Activated B cell treated with CpG ODN at 0.5 μM for 24 hours (primary cell): ENCODE measurements around the gene DDX3Y. TPM values are rescaled to one million over a fixed set of nuclear protein-coding genes. Genes with fewer than 3 reads are reported as not detected.

ENCODE experiments used
- ATAC-seq: fragments of 200-7000 bp; cut with Tn5 transposase; one replicate; pipeline ENCODE4 v1.10.0; 2021; ENCODE audit warnings: low read depth, mild to moderate bottlenecking, moderate library complexity
- CTCF ChIA-PET: fragments of 350-600 bp; sonication (Branson Sonifier 250); formaldehyde crosslinking; loops from one replicate; lab custom pipeline; 2021; ENCODE audit warnings: antibody characterized with exemption; lab: Charles Lee
- POLR2A ChIA-PET: fragments of 350-600 bp; sonication (Branson Sonifier 250); formaldehyde crosslinking; loops from one replicate; lab custom pipeline; 2021; ENCODE audit warnings: antibody characterized with exemption; lab: Charles Lee
- DNase-seq: peaks from one replicate; pipeline ENCODE4 v3.0.0; 2022
- H3K27ac Mint-ChIP-seq: one replicate; pipeline ENCODE4 v1.8.0; 2020; ENCODE audit warnings: mixed read lengths
- H3K27me3 Mint-ChIP-seq: one replicate; pipeline ENCODE4 v1.8.0; 2021; ENCODE audit warnings: mixed read lengths
- H3K36me3 Mint-ChIP-seq: one replicate; pipeline ENCODE4 v1.8.0; 2021; ENCODE audit warnings: low read depth, mixed read lengths
- H3K4me1 Mint-ChIP-seq: one replicate; pipeline ENCODE4 v1.8.0; 2021; ENCODE audit warnings: mixed read lengths
- H3K4me3 Mint-ChIP-seq: one replicate; pipeline ENCODE4 v1.8.0; 2020; ENCODE audit warnings: mild to moderate bottlenecking, mixed read lengths
- H3K9me3 Mint-ChIP-seq: one replicate; pipeline ENCODE4 v1.8.0; 2020; ENCODE audit warnings: mixed read lengths
- intact Hi-C: fragments of 100-400 bp; cut with micrococcal nuclease; formaldehyde crosslinking; loops from one replicate; pipeline ENCODE4 v1.15.1; 2024
- total RNA-seq: library from RNA; stranded (reverse); gene quantifications from 2 replicates; pipeline ENCODE4 v1.2.3, GENCODE V29; 2022
- TF ChIP-seq, protein P1 (sequence below): fragments of 200-600 bp; IDR thresholded peaks from one replicate; pipeline ENCODE4 v1.8.0; 2022; ENCODE audit warnings: antibody characterized with exemption, mild to moderate bottlenecking

The DDX3Y gene
- total RNA-seq, 1 donor from 2014 or later: 102 TPM

DNA sequence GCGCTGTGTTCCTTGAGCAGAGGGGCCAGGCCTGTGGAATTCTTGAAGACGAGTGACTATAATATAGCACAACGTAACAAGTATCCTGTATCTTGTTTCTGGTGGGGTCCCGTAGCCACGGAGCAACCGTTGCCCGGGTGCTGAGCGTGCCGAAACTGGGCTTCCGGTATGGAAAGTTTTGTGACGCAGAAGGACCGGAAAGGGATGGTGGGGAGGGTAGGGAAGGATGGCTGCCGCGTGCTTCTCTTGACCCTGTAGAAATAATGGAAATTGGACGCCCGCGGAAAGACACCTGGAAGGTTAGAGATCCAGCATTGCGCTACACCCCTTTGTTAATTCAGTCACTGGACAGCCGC, 827 bp downstream of the DDX3Y start:
- peak; percentile 43 for DNase-seq

DNA sequence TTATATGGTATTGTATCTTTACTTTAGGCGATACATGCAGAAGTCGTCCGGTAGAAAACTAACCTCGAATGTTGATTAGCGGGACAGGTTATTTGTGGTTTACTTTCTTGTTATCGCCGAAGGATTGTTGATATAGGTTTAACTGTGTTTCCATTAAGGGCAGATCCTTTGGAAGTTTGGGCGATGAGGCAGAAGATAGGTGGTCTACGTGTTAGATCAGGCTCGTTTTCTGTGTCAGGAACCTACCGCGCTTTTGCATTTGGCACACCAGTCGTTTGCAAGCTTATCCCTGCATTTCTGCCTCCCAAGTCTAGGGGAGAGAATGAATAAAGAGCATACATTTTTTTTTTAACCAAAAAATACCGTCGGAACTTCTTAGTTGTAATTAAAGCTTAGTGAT, 1.2 kb downstream of the DDX3Y start:
- intact Hi-C loops: loop anchor here (1.0 to 10.0 kb wide), 4 partner anchors 243 to 797 kb away; partner anchors contain the start of genes TMSB4Y and UTY
- no peak for ATAC-seq
- TF ChIP-seq, protein P1, sequence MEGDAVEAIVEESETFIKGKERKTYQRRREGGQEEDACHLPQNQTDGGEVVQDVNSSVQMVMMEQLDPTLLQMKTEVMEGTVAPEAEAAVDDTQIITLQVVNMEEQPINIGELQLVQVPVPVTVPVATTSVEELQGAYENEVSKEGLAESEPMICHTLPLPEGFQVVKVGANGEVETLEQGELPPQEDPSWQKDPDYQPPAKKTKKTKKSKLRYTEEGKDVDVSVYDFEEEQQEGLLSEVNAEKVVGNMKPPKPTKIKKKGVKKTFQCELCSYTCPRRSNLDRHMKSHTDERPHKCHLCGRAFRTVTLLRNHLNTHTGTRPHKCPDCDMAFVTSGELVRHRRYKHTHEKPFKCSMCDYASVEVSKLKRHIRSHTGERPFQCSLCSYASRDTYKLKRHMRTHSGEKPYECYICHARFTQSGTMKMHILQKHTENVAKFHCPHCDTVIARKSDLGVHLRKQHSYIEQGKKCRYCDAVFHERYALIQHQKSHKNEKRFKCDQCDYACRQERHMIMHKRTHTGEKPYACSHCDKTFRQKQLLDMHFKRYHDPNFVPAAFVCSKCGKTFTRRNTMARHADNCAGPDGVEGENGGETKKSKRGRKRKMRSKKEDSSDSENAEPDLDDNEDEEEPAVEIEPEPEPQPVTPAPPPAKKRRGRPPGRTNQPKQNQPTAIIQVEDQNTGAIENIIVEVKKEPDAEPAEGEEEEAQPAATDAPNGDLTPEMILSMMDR: no peak
- Mint-ChIP-seq H3K9me3 (no peaks in the 10 kb centered on the region), H3K27me3 (no peaks in the 10 kb centered on the region), H3K36me3 (peaks cover 35% of the 10 kb centered on the region), H3K4me3 (peak overlapping the region; percentile 99), H3K27ac (peak overlapping the region; percentile 99), H3K4me1 (peaks cover 27% of the 10 kb centered on the region)
- ChIA-PET CTCF (no interaction called here), POLR2A (no interaction called here)
- no peak for DNase-seq

More for the DNA sequence above, 827 bp downstream of the DDX3Y start:
- Mint-ChIP-seq H3K27me3 (no peaks in the 10 kb centered on the region), H3K4me3 (peak overlapping the region; percentile 99), H3K27ac (peak overlapping the region; percentile 99), H3K36me3 (peaks cover 33% of the 10 kb centered on the region), H3K9me3 (no peaks in the 10 kb centered on the region), H3K4me1 (peaks cover 27% of the 10 kb centered on the region)
- ChIA-PET POLR2A (no interaction called here), CTCF (no interaction called here)
- TF ChIP-seq, protein P1: no peak
- peak; percentile 46 for ATAC-seq
- intact Hi-C loops: loop anchor here (1.0 to 10.0 kb wide), 4 partner anchors 242 to 798 kb away; partner anchors contain the start of genes TMSB4Y and UTY

DNA sequence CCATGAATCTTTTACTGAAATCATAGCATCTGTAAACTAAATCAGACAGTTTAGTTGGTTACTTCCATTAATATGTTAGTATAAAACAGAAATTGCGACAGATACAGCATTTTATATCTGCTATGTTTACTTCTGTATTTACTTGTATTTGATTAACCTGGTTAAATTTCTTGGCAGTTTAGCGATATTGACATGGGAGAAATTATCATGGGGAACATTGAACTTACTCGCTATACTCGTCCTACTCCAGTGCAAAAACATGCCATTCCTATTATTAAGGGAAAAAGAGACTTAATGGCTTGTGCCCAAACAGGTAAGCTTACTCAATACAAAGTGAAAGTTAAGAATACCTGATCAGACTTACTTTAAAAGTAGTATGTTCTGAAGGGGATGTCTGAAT, 8.9 kb downstream of the DDX3Y start:
- TF ChIP-seq, protein P1: no peak

DNA sequence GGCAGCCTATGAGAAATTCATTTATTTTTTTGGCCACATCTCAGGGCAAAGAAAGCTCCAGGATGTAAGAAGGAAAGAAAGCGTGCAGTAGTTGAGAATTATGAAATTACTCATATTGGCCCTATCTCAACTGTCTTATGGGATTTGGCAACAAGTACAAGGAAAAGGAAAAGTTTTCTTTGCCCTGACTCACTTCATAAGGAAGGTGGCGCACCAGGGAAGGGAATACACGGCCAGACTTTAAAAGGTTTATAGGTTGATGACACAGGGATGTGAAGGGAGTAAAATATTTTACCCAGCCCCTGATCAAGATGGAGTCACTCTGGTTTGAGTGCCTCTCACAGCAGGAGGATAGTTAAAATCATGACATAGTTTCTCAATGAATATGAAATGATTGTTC, 23.4 kb downstream of the DDX3Y start:
- ChIA-PET CTCF (no interaction called here), POLR2A (no interaction called here)
- intact Hi-C loops: no loop called here

More for the DNA sequence above, 8.9 kb downstream of the DDX3Y start:
- ChIA-PET POLR2A (no interaction called here), CTCF (no interaction called here)
- peaks cover 65% of the 10 kb centered on the region for H3K36me3 Mint-ChIP-seq
- H3K27me3 Mint-ChIP-seq: no peaks in the 10 kb centered on the region
- no peaks in the 10 kb centered on the region for H3K9me3 Mint-ChIP-seq
- intact Hi-C loops: no loop called here
- H3K4me1 Mint-ChIP-seq: peaks cover 9% of the 10 kb centered on the region
- DNase-seq (no peak), ATAC-seq (no peak)
- H3K27ac Mint-ChIP-seq: no peak overlapping the region
- no peak overlapping the region for H3K4me3 Mint-ChIP-seq

DNA sequence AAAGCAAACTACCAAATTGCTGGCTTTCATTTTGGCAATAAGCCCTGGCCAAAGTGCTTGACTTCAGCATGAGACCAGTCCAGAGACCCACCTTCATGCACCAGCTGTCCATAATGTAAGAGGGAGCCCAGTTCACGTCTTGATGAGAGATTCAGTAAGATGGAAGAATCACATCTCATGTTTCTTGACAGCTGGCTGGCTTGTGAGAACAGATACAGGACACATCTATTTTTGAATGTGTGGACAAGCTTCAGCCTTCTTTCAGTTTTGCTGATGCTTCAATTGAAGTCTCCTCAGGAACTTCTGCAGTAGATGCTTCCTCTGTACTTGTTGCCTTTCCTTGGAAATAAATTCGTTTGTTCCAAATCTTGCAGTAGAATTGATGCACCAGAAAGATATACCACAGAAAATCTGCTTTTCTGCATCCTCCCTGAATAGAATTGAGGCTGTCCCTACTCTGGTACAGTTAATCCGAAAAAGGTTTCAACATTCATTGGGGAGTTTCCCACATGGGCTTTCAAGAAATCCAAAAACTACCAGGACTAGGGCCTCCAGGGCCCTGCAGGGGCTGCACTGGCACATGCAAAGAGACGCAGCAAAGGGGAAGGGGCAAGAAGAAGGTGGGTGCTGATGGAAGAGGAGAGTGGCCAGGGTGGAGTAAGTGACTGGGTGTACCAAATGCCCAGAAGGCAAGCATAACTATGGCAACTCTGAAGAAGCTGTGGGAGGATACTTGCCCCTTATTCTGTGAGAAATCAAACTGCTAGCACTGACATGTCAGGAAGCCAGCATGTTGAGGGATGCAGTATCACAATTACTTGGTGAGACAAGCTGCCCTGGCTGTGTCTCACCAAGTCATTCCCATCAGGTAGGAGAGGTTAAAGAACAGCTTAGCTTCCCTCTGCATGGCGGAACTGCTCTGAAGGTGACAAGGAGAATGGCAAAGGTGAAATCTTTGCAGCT, 37.3 kb downstream of the DDX3Y start:
- intact Hi-C loops: no loop called here
- TF ChIP-seq, protein P1: no peak
- DNase-seq (no peak), ATAC-seq (no peak)
- POLR2A ChIA-PET: no interaction called here
- Mint-ChIP-seq H3K27ac (no peak overlapping the region), H3K4me1 (peaks cover 2% of the 10 kb centered on the region), H3K9me3 (no peaks in the 10 kb centered on the region), H3K4me3 (no peak overlapping the region), H3K36me3 (no peaks in the 10 kb centered on the region), H3K27me3 (no peaks in the 10 kb centered on the region)
- CTCF ChIA-PET: no interaction called here

More for the DNA sequence above, 23.4 kb downstream of the DDX3Y start:
- no peaks in the 10 kb centered on the region for H3K4me1 Mint-ChIP-seq
- H3K27me3 Mint-ChIP-seq: no peaks in the 10 kb centered on the region
- no peak for ATAC-seq
- H3K27ac Mint-ChIP-seq: no peak overlapping the region
- DNase-seq: no peak
- H3K9me3 Mint-ChIP-seq: no peaks in the 10 kb centered on the region
- TF ChIP-seq, protein P1: no peak
- H3K36me3 Mint-ChIP-seq: no peaks in the 10 kb centered on the region
- H3K4me3 Mint-ChIP-seq: no peak overlapping the region
